NCI-H526 (cell line): ENCODE measurements around the gene SPATS1.

Source experiments
- DNase-seq, 2 experiments: peaks; one replicate each; lab custom pipeline; 2025; lab: John Stamatoyannopoulos, UW

SPATS1 gene

DNA sequence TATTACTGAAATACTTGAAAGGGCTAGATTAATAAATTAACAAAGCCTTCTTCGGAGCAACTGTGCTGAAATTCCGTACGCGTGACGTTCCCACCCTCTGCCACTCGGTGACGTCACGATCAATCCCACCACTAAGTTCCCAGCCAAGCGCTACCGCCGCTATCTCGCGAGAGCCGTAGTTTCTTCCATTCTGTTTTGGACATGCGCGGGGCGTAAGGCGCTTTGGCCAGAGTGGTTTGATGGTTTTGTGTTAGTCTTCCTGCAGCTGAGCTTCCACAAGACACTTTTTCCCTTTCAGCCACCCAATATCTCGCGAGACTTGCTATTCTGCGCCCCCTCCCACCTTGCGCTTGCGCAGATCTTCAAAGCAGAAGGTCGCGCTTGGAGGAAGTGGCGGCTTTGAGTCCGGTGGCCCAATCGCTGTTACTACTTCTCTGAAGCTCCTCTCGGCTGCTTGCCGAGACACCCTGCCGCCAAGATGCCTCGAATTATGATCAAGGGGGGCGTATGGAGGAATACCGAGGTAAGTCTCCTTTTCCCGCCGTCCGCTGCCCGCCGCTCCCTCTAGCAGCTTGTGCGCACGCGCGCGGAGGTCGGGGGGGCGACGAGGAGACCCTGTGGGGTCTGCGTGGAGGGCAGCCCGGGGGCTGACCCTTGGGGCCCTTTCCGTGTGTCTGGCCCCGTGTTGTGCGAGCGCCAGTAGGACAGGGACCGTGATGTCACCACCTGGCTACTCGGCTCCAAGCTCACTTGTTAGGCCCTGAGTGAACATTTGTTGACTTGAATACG lies 45.1 kb downstream of the SPATS1 start, which contains the start of gene CDC5L:
CDC5L (plus strand) TSS at position 361 of the 789 bp plus-strand sequence; CDS start at position 479, 118 bp downstream.
- DNase-seq: peak; percentile 99

- peak; percentile 11 to 43 for DNase-seq
These were observed 45.7 kb downstream of the SPATS1 start for GRCh38 chr6:44388135-44388487.

GRCh38 chr6:44388887-44389286 lies 46.4 kb downstream of the SPATS1 start:
- DNase-seq: no peak

DNA sequence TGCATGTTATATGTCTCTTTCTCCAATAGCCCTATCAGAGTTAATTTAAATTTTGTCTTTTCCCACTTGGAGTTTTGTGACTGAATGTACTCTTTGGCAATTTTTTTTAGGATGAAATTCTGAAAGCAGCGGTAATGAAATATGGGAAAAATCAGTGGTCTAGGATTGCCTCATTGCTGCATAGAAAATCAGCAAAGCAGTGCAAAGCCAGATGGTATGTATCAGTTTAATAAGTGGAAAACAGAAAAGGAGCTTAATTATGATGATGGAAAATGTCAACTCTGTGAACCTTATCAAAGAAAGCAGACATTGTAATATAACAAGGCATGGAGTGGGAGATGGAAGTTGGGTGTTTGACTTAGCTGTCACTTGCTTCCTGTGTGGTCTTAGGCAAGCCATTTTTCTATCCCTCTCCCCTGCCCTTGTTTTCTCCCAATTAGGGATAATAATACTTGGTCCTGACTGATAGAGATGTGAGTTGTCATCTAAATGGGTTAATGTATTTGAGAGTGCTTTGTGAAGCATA lies 47.8 kb downstream of the SPATS1 start:
- DNase-seq: no peak
